IMR-90 (cell line): Measurements from ENCODE around the gene RC3H2. TPM values are rescaled to one million over a fixed set of nuclear protein-coding genes. Genes with fewer than 3 reads are reported as not detected.
A peak's percentile ranks its signal among the peaks of the same experiment; 100 is the strongest.

Experiments used
- ATAC-seq: fragments of 200-7000 bp; cut with Tn5 transposase; 2 replicates; pipeline ENCODE4 v1.9.1; 2020; ENCODE audit warnings: low read depth, mild to moderate bottlenecking, moderate library complexity
- BruUV-seq: library from RNA; stranded (reverse); fragments of 400-500 nt; replicated peaks from 2 replicates; lab custom pipeline; 2021; lab: Mats Ljungman, UMichigan
- CTCF ChIA-PET: fragments of 300-600 bp; formaldehyde crosslinking; extraction: SDS; loops from one replicate; lab custom pipeline; 2021; ENCODE audit warnings: antibody characterized with exemption; lab: Yijun Ruan, JAX
- POLR2A ChIA-PET: fragments of 300-600 bp; sonication (Branson Sonifier 250); formaldehyde crosslinking; loops from one replicate; lab custom pipeline; 2022; ENCODE audit warnings: antibody characterized with exemption; ENCODE audit not compliant: unreplicated experiment; lab: Charles Lee
- DNase-seq: peaks from one replicate; pipeline ENCODE4 v3.0.0; 2013
- H2AFZ ChIP-seq: replicated peaks from 2 replicates; pipeline ENCODE3; 2013; ENCODE audit warnings: low read length, mild to moderate bottlenecking; ENCODE audit not compliant: poor library complexity
- H2AK5ac ChIP-seq: 2 replicates; pipeline ENCODE4 v1.6.1; 2013; ENCODE audit warnings: low read depth, low read length, inconsistent platforms
- H2AK9ac ChIP-seq: replicated peaks from 2 replicates; pipeline ENCODE3; 2013; ENCODE audit warnings: mild to moderate bottlenecking, low read depth, low read length, moderate library complexity; ENCODE audit not compliant: poor library complexity
- H2BK120ac ChIP-seq: 2 replicates; pipeline ENCODE4 v1.6.1; 2013; ENCODE audit warnings: low read depth, low read length, inconsistent platforms
- H2BK15ac ChIP-seq: 3 replicates; pipeline ENCODE4 v1.6.1; 2013; ENCODE audit warnings: low read depth, low read length, inconsistent platforms
- H2BK20ac ChIP-seq: 2 replicates; pipeline ENCODE4 v1.6.1; 2013; ENCODE audit warnings: low read depth, mild to moderate bottlenecking, inconsistent platforms, low read length, moderate library complexity
- H2BK5ac ChIP-seq: 2 replicates; pipeline ENCODE4 v1.6.1; 2013; ENCODE audit warnings: mild to moderate bottlenecking, low read depth, low read length, inconsistent platforms; ENCODE audit not compliant: poor library complexity, severe bottlenecking
- H3K14ac ChIP-seq: replicated peaks from 2 replicates; pipeline ENCODE4 v1.6.1; 2013; ENCODE audit warnings: low read depth, low read length, inconsistent platforms
- H3K18ac ChIP-seq: 2 replicates; pipeline ENCODE4 v1.6.1; 2013; ENCODE audit warnings: low read depth, low read length, control low read depth
- H3K23ac ChIP-seq: 2 replicates; pipeline ENCODE4 v1.6.1; 2013; ENCODE audit warnings: low read depth, low read length, inconsistent platforms
- H3K27ac ChIP-seq: 2 replicates; pipeline ENCODE4 v1.5.1; 2013; ENCODE audit warnings: mild to moderate bottlenecking, control low read depth, low read length; ENCODE audit not compliant: insufficient read depth
- H3K27me3 ChIP-seq: 2 replicates; pipeline ENCODE4 v1.6.1; 2013; ENCODE audit warnings: low read length; ENCODE audit not compliant: control insufficient read depth, insufficient read depth
- H3K36me3 ChIP-seq: 2 replicates; pipeline ENCODE4 v1.6.1; 2013; ENCODE audit warnings: low read length, mixed read lengths; ENCODE audit not compliant: control insufficient read depth, insufficient read depth
- H3K4ac ChIP-seq: 2 replicates; pipeline ENCODE4 v1.6.1; 2013; ENCODE audit warnings: low read depth, low read length, inconsistent platforms
- H3K4me1 ChIP-seq: 2 replicates; pipeline ENCODE4 v1.6.1; 2013; ENCODE audit warnings: low read length, mixed read lengths; ENCODE audit not compliant: control insufficient read depth, insufficient read depth
- H3K4me2 ChIP-seq: 2 replicates; pipeline ENCODE4 v1.6.1; 2013; ENCODE audit warnings: low read depth, mild to moderate bottlenecking, control low read depth, low read length, moderate library complexity
- H3K4me3 ChIP-seq: 2 replicates; pipeline ENCODE4 v1.5.1; 2013; ENCODE audit warnings: low read depth, mild to moderate bottlenecking, control low read depth, low read length, moderate library complexity; ENCODE audit not compliant: insufficient read depth
- H3K56ac ChIP-seq: 2 replicates; pipeline ENCODE4 v1.6.1; 2013; ENCODE audit warnings: low read length, inconsistent platforms; ENCODE audit not compliant: insufficient read depth; ENCODE audit errors: extremely low read depth
- H3K79me1 ChIP-seq, 2 experiments: 2 replicates each; pipeline ENCODE4 v1.6.1; 2013; ENCODE audit warnings: low read length in 2 of 2, inconsistent platforms in 1 of 2, low read depth in 1 of 2
- H3K9ac ChIP-seq: 2 replicates; pipeline ENCODE4 v1.6.1; 2013; ENCODE audit warnings: low read depth, low read length, control low read depth
- H3K9me1 ChIP-seq: 2 replicates; pipeline ENCODE4 v1.6.1; 2013; ENCODE audit warnings: low read length, inconsistent platforms; ENCODE audit not compliant: insufficient read depth
- H3K9me3 ChIP-seq: 2 replicates; pipeline ENCODE4 v1.6.1; 2013; ENCODE audit warnings: low read length; ENCODE audit not compliant: control insufficient read depth, insufficient read depth
- H4K20me1 ChIP-seq: 2 replicates; pipeline ENCODE4 v1.6.1; 2013; ENCODE audit warnings: low read length, inconsistent platforms; ENCODE audit not compliant: insufficient read depth
- H4K5ac ChIP-seq: 2 replicates; pipeline ENCODE4 v1.6.1; 2013; ENCODE audit warnings: mild to moderate bottlenecking, low read depth, low read length, control low read depth
- H4K8ac ChIP-seq, 2 experiments: 2 replicates each; pipeline ENCODE4 v1.6.1; 2013; ENCODE audit warnings: low read depth in 2 of 2, low read length in 2 of 2, control low read depth in 1 of 2, inconsistent platforms in 1 of 2
- H4K91ac ChIP-seq: 2 replicates; pipeline ENCODE4 v1.6.1; 2013; ENCODE audit warnings: low read depth, low read length, inconsistent platforms; ENCODE audit not compliant: insufficient read depth
- CEBPB ChIP-seq: IDR thresholded peaks from 2 replicates; pipeline ENCODE4 v1.6.1; 2012; ENCODE audit warnings: low read depth, low read length, improper control_type of control experiment
- WGBS, 2 experiments: methylation state at CpG; one replicate each; pipeline versions ENCODE4 v1.1.5 to v1.1.7; 2013; ENCODE audit warnings: missing lambda C conversion rate in 2 of 2; ENCODE audit not compliant: insufficient read length in 1 of 2; ENCODE audit errors: extremely low coverage in 2 of 2; 5-methylcytosine and 5-hydroxymethylcytosine counted together
- dilution Hi-C: fragments of 300-500 bp; cut with HindIII; formaldehyde crosslinking; loops from one replicate; pipeline ENCODE4 v1.14.3; 2018; ENCODE audit warnings: low sequenced_read_pairs; ENCODE audit not compliant: unreplicated experiment
- in situ Hi-C: fragments of 300-500 bp; cut with MboI; formaldehyde crosslinking; loops from 3 replicates; pipeline ENCODE4 v1.14.3; 2019; ENCODE audit warnings: low sequenced_read_pairs, inconsistent platforms, mixed read lengths
- intact Hi-C: fragments of 100-400 bp; cut with micrococcal nuclease; formaldehyde crosslinking; loops from 2 replicates; pipeline ENCODE4 v1.10.0; 2022
- polyA plus RNA-seq, 3 experiments: library from polyadenylated mRNA; depleted of rRNA; stranded (reverse); fragments of >200 nt; gene quantifications; 2 replicates each; pipeline ENCODE4 v1.2.3, GENCODE V29; 2012; ENCODE audit warnings: low replicate concordance in 1 of 3
- total RNA-seq: library from RNA; depleted of rRNA; stranded (reverse); fragments of >200 nt; gene quantifications from 2 replicates; pipeline ENCODE4 v1.2.3, GENCODE V29; 2012

The RC3H2 gene
- total and polyA plus RNA-seq, 2 of the 4 experiments (the other 2 are of a cell fraction): 14.7 to 58.4 TPM

DNA sequence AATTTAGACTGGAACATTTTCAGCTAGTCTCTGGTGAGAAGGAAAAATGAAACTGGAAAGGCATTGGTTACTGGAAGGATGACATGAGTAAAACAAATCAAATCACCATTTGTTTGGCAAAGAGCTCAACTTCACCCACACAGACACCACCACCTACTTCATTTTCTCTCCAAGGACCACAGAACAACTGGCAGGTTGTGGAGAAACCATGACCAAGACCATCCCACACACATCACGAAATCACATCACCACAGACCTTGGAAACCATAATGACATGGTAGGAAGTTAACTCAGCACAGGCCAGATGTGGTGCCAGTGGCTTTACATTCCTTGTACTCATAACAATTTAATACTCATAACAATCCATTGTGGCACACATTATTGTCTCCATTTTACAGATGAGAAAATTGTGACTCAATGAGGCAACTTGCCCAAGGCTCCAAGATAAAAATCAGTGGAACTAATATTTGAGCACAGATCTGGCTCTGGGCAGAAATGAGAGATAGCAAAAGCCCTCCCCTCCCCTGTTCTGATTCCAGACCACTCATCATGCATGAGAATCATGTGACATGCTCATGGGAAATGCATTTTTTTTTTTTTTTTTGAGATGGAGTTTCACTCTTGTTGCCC is 97.8 kb downstream of the RC3H2 start:
- H3K9me1 ChIP-seq: no peaks in the 10 kb centered on the region; the same call in 1 of the 2 replicates
- TF ChIP-seq CEBPB: no peak
- ATAC-seq (no peak), DNase-seq (peak; percentile 42)
- H3K4me3 ChIP-seq: no peak overlapping the region
- no peak overlapping the region for H3K4ac ChIP-seq
- no peak overlapping the region for H2BK5ac ChIP-seq
- no peak overlapping the region for H3K56ac ChIP-seq
- H3K4me1 ChIP-seq: no peaks in the 10 kb centered on the region
- no peak overlapping the region for H4K5ac ChIP-seq
- H3K27me3 ChIP-seq: no peaks in the 10 kb centered on the region
- no peak overlapping the region for H3K14ac ChIP-seq
- peaks cover 4% of the 10 kb centered on the region for H3K9me3 ChIP-seq
- H2BK20ac ChIP-seq: peak overlapping the region; percentile 73; the same call in 1 of the 2 replicates
- BruUV-seq: no TSS peak
- H2AFZ ChIP-seq: no peak overlapping the region
- no peak overlapping the region for H3K9ac ChIP-seq
- no peak overlapping the region for H3K23ac ChIP-seq
- H3K4me2 ChIP-seq: no peak overlapping the region
- no CpG with 5 or more reads among the region's 1 CpG for WGBS, 2 experiments
- intact Hi-C loops (no loop called here), dilution Hi-C loops (no loop called here), in situ Hi-C loops (no loop called here)
- no peak overlapping the region for H3K27ac ChIP-seq
- POLR2A ChIA-PET: interaction anchor here (0.7 kb wide), 1 partner anchor 29 kb away, joined by 3 read pairs; no protein-coding TSS in a partner anchor
- H4K20me1 ChIP-seq: no peaks in the 10 kb centered on the region
- no peak overlapping the region; a peak in 1 of 4 replicates for H4K8ac ChIP-seq
- H2AK9ac ChIP-seq: no peak overlapping the region
- H4K91ac ChIP-seq: no peak overlapping the region
- no peaks in the 10 kb centered on the region for H3K36me3 ChIP-seq
- peak overlapping the region; percentile 43; the same call in 1 of the 2 replicates for H2AK5ac ChIP-seq
- CTCF ChIA-PET: interaction anchor here (1.2 to 2.0 kb wide), 2 partner anchors 309 to 343 kb away, joined by 4 to 7 read pairs; no protein-coding TSS in a partner anchor
- no peak overlapping the region for H3K18ac ChIP-seq
- no peak overlapping the region; the same call in 1 of the 3 replicates for H2BK15ac ChIP-seq
- no peak overlapping the region; the same call in none of the 2 replicates for H2BK120ac ChIP-seq
- H3K79me1 ChIP-seq: no peaks in the 10 kb centered on the region
